ENCODE measurements around the gene RALA. TPM values are rescaled to one million over a fixed set of nuclear protein-coding genes. Genes with fewer than 3 reads are reported as not detected.

Gene RALA
- total and polyA plus RNA-seq, 2 of the 13 experiments (the other 11 are each of a cell fraction or from before 2014, with no cell fraction given), result 11.8 to 19.5 TPM

GRCh38 chr7:39577229-39577874, 46.0 kb upstream of the RALA start:
- ChIA-PET CTCF (ENCODE audit: low intra/inter-chr PET ratio, low total read pairs) (no interaction called here), POLR2A (interaction anchor here (2.1 kb wide), 1 partner anchor 11 kb away, joined by 7 read pairs; the partner anchor contains the start of gene YAE1)
- in situ Hi-C loops (cut with HindIII; ENCODE audit: extremely low pct_ligation_motif_present, low pct_unique_long_range_greater_than_20kb) (no loop called here), intact Hi-C loops (cut with micrococcal nuclease; ENCODE audit: unreplicated experiment) (no loop called here)
- Histone ChIP-seq H3K36me3 (replicated peaks in 1 of 2; ENCODE audit: control insufficient read depth in 1 of 2, insufficient read depth in 2 of 2, low read length in 2 of 2) (peaks cover 0 to 2% of the 10 kb centered on the region in 2 experiments; a peak in 2 of 5 replicates), H3K9ac (ENCODE audit: insufficient read depth, low read depth, low read length) (no peak overlapping the region), H3K4me3 (replicated peaks in 1 of 3; ENCODE audit: insufficient read depth in 1 of 3, low read depth in 2 of 3, low read length in 3 of 3) (no peak overlapping the region), H3K27ac (ENCODE audit: extremely low read length, insufficient read depth, low read length) (no peak overlapping the region), H3K4me2 (ENCODE audit: low read depth, low read length) (no peak overlapping the region), H2AFZ (ENCODE audit: low read length) (no peak overlapping the region), H3K79me2 (ENCODE audit: insufficient read depth, low read length) (no peaks in the 10 kb centered on the region), H3K4me1 (ENCODE audit: insufficient read depth, low read length) (peaks cover 15% of the 10 kb centered on the region), H4K20me1 (ENCODE audit: insufficient read depth, low read length) (no peaks in the 10 kb centered on the region), H3K9me3 (ENCODE audit: low read length) (no peaks in the 10 kb centered on the region), H3K27me3 (ENCODE audit: control insufficient read depth in 1 of 2, insufficient read depth in 2 of 2, low read length in 2 of 2) (no peaks in the 10 kb centered on the region)
- DNase-seq (ENCODE audit: low spot score), result no peak
- TF ChIP-seq AGO2 (optimal IDR thresholded peaks at IDR 0.05; ENCODE audit: low read depth, low read length), result peak; percentile 60
- no peak for TF ChIP-seq TBX3 (IDR thresholded peaks at IDR 0.05; ENCODE audit: borderline replicate concordance)
- peak; percentile 90; the same call in 1 of the 2 replicates for TF ChIP-seq ZNF850 (CRISPR knock-in tag; conservative IDR thresholded peaks at IDR 0.05)
- BruUV-seq (replicated peaks), result no TSS peak
- WGBS (ENCODE audit: low lambda C conversion rate), result 96% methylated on average over 11 of the region's 27 CpGs
- ATAC-seq, result no peak
- no peak for FAIRE-seq

GRCh38 chr7:39580149-39580874, 43.1 kb upstream of the RALA start:
- ATAC-seq, result peak; percentile 93
- no peaks in the 10 kb centered on the region for H3K27me3 ChIP-seq (ENCODE audit: control insufficient read depth in 1 of 2, insufficient read depth in 2 of 2, low read length in 2 of 2)
- H3K4me1 ChIP-seq (ENCODE audit: insufficient read depth, low read length), result peaks cover 15% of the 10 kb centered on the region
- H3K9me3 ChIP-seq (ENCODE audit: low read length), result no peaks in the 10 kb centered on the region
- no TSS peak for BruUV-seq (replicated peaks)
- no peak overlapping the region for H3K9ac ChIP-seq (ENCODE audit: insufficient read depth, low read depth, low read length)
- H4K20me1 ChIP-seq (ENCODE audit: insufficient read depth, low read length), result no peaks in the 10 kb centered on the region
- peak; percentile 97 for FAIRE-seq
- H3K4me3 ChIP-seq (replicated peaks in 1 of 3; ENCODE audit: insufficient read depth in 1 of 3, low read depth in 2 of 3, low read length in 3 of 3), result no peak overlapping the region; a peak in 1 of 6 replicates
- no peaks in the 10 kb centered on the region for H3K36me3 ChIP-seq (replicated peaks in 1 of 2; ENCODE audit: control insufficient read depth in 1 of 2, insufficient read depth in 2 of 2, low read length in 2 of 2)
- ChIA-PET POLR2A (interaction anchor here (0.7 to 1.7 kb wide), 4 partner anchors 13 to 170 kb away, joined by 3 to 6 read pairs (median 5); partner anchors contain the start of genes RALA and YAE1), CTCF (ENCODE audit: low intra/inter-chr PET ratio, low total read pairs) (interaction anchor here (0.7 to 3.6 kb wide), 3 partner anchors 163 to 168 kb away, joined by 3 to 53 read pairs (median 4); no protein-coding TSS in a partner anchor)
- peak; percentile 88 for DNase-seq (ENCODE audit: low spot score)
- WGBS (ENCODE audit: low lambda C conversion rate), result 16% methylated on average over 8 of the region's 8 CpGs
- no peaks in the 10 kb centered on the region for H3K79me2 ChIP-seq (ENCODE audit: insufficient read depth, low read length)
- H3K4me2 ChIP-seq (ENCODE audit: low read depth, low read length), result peak overlapping the region; percentile 52
- in situ Hi-C loops (cut with HindIII; ENCODE audit: extremely low pct_ligation_motif_present, low pct_unique_long_range_greater_than_20kb) (loop anchor here (5.0 kb wide), 1 partner anchor 167 kb away; no protein-coding TSS in a partner anchor), intact Hi-C loops (cut with micrococcal nuclease; ENCODE audit: unreplicated experiment) (loop anchor here (1.0 to 10.0 kb wide), 3 partner anchors 47 to 464 kb away; no protein-coding TSS in a partner anchor)
- no peak overlapping the region for H2AFZ ChIP-seq (ENCODE audit: low read length)
- H3K27ac ChIP-seq (ENCODE audit: extremely low read length, insufficient read depth, low read length), result peak overlapping the region; percentile 31
- peak; percentile 84 for TF ChIP-seq RAD21 (CRISPR knock-in tag; IDR thresholded peaks at IDR 0.05)
- TF ChIP-seq DNMT3B (CRISPR knock-in tag; conservative IDR thresholded peaks at IDR 0.05), result 0 out of 2 replicates have a peak, but pooled peaks have one; percentile 33
- TF ChIP-seq MED1 (CRISPR knock-in tag; IDR thresholded peaks at IDR 0.05), result peak; percentile 38; the same call in 1 of the 2 replicates
- TF ChIP-seq HMGXB4 (CRISPR knock-in tag; IDR thresholded peaks at IDR 0.05; ENCODE audit: borderline replicate concordance in 1 of 2, low read depth in 1 of 2), result peak in 1 of 2 experiments; percentile 81; a peak in 2 of 4 replicates
- no peak for TF ChIP-seq ZSCAN25 (CRISPR knock-in tag; IDR thresholded peaks at IDR 0.05)
- peak; percentile 43; the same call in 1 of the 2 replicates for TF ChIP-seq ZNF580 (CRISPR knock-in tag; IDR thresholded peaks at IDR 0.05; ENCODE audit: borderline replicate concordance, low read depth)
- peak in 1 of 2 experiments; percentile 26; a peak in 1 of 4 replicates for TF ChIP-seq KLF16 (CRISPR knock-in tag; IDR thresholded peaks at IDR 0.05)
- 0 out of 2 replicates have a peak, but pooled peaks have one; percentile 33 for TF ChIP-seq NCOA2 (CRISPR knock-in tag; IDR thresholded peaks at IDR 0.05)
- TF ChIP-seq NCOA1 (CRISPR knock-in tag; IDR thresholded peaks at IDR 0.05), result no peak
- TF ChIP-seq ZNF672 (CRISPR knock-in tag; IDR thresholded peaks at IDR 0.05), result no peak
- no peak for TF ChIP-seq SMARCE1 (IDR thresholded peaks at IDR 0.05; ENCODE audit: borderline replicate concordance)
- TF ChIP-seq ELF4 (CRISPR knock-in tag; IDR thresholded peaks at IDR 0.05; ENCODE audit: borderline replicate concordance), result no peak
